H9 (cell line): ENCODE data around the gene PTMA. TPM values are rescaled to one million over a fixed set of nuclear protein-coding genes. Genes with fewer than 3 reads are reported as not detected.

ENCODE experiments used
- DNase-seq: peaks from one replicate; pipeline ENCODE4 v3.0.0-alpha.2; 2017
- H2AFZ ChIP-seq: one replicate; pipeline ENCODE4 v1.6.1; 2013; ENCODE audit warnings: mild to moderate bottlenecking, low read length, control low read depth, moderate library complexity
- H2AK5ac ChIP-seq: 2 replicates; pipeline ENCODE4 v1.6.1; 2013; ENCODE audit warnings: low read length, control low read depth, mixed read lengths; ENCODE audit not compliant: insufficient read length
- H2BK120ac ChIP-seq: one replicate; pipeline ENCODE4 v1.6.1; 2013; ENCODE audit warnings: low read depth, mild to moderate bottlenecking, low read length, control low read depth, inconsistent platforms; ENCODE audit not compliant: poor library complexity, severe bottlenecking
- H2BK12ac ChIP-seq: 2 replicates; pipeline ENCODE4 v1.6.1; 2013; ENCODE audit warnings: low read length, control low read depth, mixed read lengths, low read depth; ENCODE audit not compliant: insufficient read length
- H2BK15ac ChIP-seq: 2 replicates; pipeline ENCODE4 v1.6.1; 2013; ENCODE audit warnings: low read depth, low read length, control low read depth
- H2BK20ac ChIP-seq: one replicate; pipeline ENCODE4 v1.6.1; 2013; ENCODE audit warnings: low read depth, mild to moderate bottlenecking, low read length, control low read depth, inconsistent platforms; ENCODE audit not compliant: poor library complexity, severe bottlenecking
- H2BK5ac ChIP-seq: 2 replicates; pipeline ENCODE4 v1.6.1; 2013; ENCODE audit warnings: low read length, control low read depth, mixed read lengths; ENCODE audit not compliant: insufficient read length
- H3K14ac ChIP-seq: 2 replicates; pipeline ENCODE4 v1.6.1; 2013; ENCODE audit warnings: low read length, control low read depth; ENCODE audit not compliant: insufficient read depth
- H3K18ac ChIP-seq: 2 replicates; pipeline ENCODE4 v1.6.1; 2013; ENCODE audit warnings: low read depth, mild to moderate bottlenecking, mixed read lengths, low read length, control low read depth; ENCODE audit not compliant: insufficient read length
- H3K23ac ChIP-seq: 2 replicates; pipeline ENCODE4 v1.6.1; 2013; ENCODE audit warnings: low read length, control low read depth, mixed read lengths, low read depth; ENCODE audit not compliant: insufficient read length
- H3K23me2 ChIP-seq: 2 replicates; pipeline ENCODE4 v1.6.1; 2013; ENCODE audit warnings: low read depth, mild to moderate bottlenecking, mixed read lengths, low read length, control low read depth; ENCODE audit not compliant: insufficient read length, poor library complexity, severe bottlenecking
- H3K27ac ChIP-seq: 2 replicates; pipeline ENCODE4 v1.5.1; 2013; ENCODE audit warnings: low read length, control low read depth, mixed read lengths, low read depth; ENCODE audit not compliant: insufficient read length
- H3K27me3 ChIP-seq: 2 replicates; pipeline ENCODE4 v1.6.1; 2013; ENCODE audit warnings: low read length, control low read depth, inconsistent platforms; ENCODE audit not compliant: insufficient read depth
- H3K4ac ChIP-seq: 2 replicates; pipeline ENCODE4 v1.6.1; 2013; ENCODE audit warnings: low read depth, mild to moderate bottlenecking, control low read depth, inconsistent platforms, low read length, moderate library complexity
- H3K4me1 ChIP-seq: 2 replicates; pipeline ENCODE4 v1.6.1; 2013; ENCODE audit warnings: low read length, control low read depth, inconsistent platforms; ENCODE audit not compliant: insufficient read depth
- H3K4me2 ChIP-seq: 2 replicates; pipeline ENCODE4 v1.6.1; 2013; ENCODE audit warnings: low read length, control low read depth, mixed read lengths; ENCODE audit not compliant: insufficient read length, insufficient read depth
- H3K56ac ChIP-seq: 2 replicates; pipeline ENCODE4 v1.6.1; 2013; ENCODE audit warnings: low read depth, mild to moderate bottlenecking, mixed read lengths, low read length, control low read depth; ENCODE audit not compliant: insufficient read length
- H3K79me1 ChIP-seq: 2 replicates; pipeline ENCODE4 v1.6.1; 2013; ENCODE audit warnings: low read depth, mild to moderate bottlenecking, moderate library complexity, low read length, control low read depth, inconsistent platforms; ENCODE audit not compliant: insufficient read depth, poor library complexity, severe bottlenecking
- H3K79me2 ChIP-seq: 2 replicates; pipeline ENCODE4 v1.6.1; 2013; ENCODE audit warnings: low read length, control low read depth, inconsistent platforms; ENCODE audit not compliant: insufficient read depth
- H3K9ac ChIP-seq: 2 replicates; pipeline ENCODE4 v1.6.1; 2013; ENCODE audit warnings: low read length, control low read depth, mixed read lengths; ENCODE audit not compliant: insufficient read length; ENCODE audit errors: extremely low read depth
- H3K9me3 ChIP-seq: one replicate; pipeline ENCODE4 v1.6.1; 2013; ENCODE audit warnings: low read depth, low read length, inconsistent platforms; ENCODE audit not compliant: control insufficient read depth
- H3T11ph ChIP-seq: one replicate; pipeline ENCODE4 v1.6.1; 2013; ENCODE audit warnings: mild to moderate bottlenecking, low read length, control low read depth, inconsistent platforms
- H4K20me1 ChIP-seq: one replicate; pipeline ENCODE4 v1.6.1; 2013; ENCODE audit not compliant: control insufficient read depth, insufficient read length, insufficient read depth
- H4K5ac ChIP-seq: 2 replicates; pipeline ENCODE4 v1.6.1; 2013; ENCODE audit warnings: low read depth, mild to moderate bottlenecking, mixed read lengths, low read length, control low read depth; ENCODE audit not compliant: insufficient read length
- H4K8ac ChIP-seq: replicated peaks from 2 replicates; pipeline ENCODE4 v1.6.1; 2013; ENCODE audit warnings: low read length, control low read depth, mixed read lengths, low read depth; ENCODE audit not compliant: insufficient read length
- H4K91ac ChIP-seq: 2 replicates; pipeline ENCODE4 v1.6.1; 2013; ENCODE audit warnings: low read depth, mild to moderate bottlenecking, moderate library complexity, mixed read lengths, low read length, control low read depth; ENCODE audit not compliant: insufficient read length
- H3K27ac Mint-ChIP-seq, 3 experiments: 2 replicates in 2 of 3; 3 replicates in 1 of 3; pipeline ENCODE4 v1.8.0; 2020 to 2021; ENCODE audit warnings: mixed read lengths in 3 of 3, mild to moderate bottlenecking in 1 of 3, moderate library complexity in 1 of 3
- H3K27me3 Mint-ChIP-seq: 2 replicates; pipeline ENCODE4 v1.8.0; 2021; ENCODE audit warnings: low read depth, mild to moderate bottlenecking, moderate library complexity, mixed read lengths
- H3K36me3 Mint-ChIP-seq, 3 experiments: 2 replicates in 2 of 3; 3 replicates in 1 of 3; pipeline ENCODE4 v1.8.0; 2020 to 2021; ENCODE audit warnings: low read depth in 3 of 3, mixed read lengths in 3 of 3; ENCODE audit not compliant: insufficient read depth in 1 of 3
- H3K4me1 Mint-ChIP-seq, 2 experiments: 2 replicates each; pipeline ENCODE4 v1.8.0; 2020; ENCODE audit warnings: mixed read lengths in 2 of 2
- H3K4me3 Mint-ChIP-seq, 2 experiments: 2 replicates in 1 of 2; 3 replicates in 1 of 2; pipeline ENCODE4 v1.8.0; 2020 to 2021; ENCODE audit warnings: mild to moderate bottlenecking in 2 of 2, mixed read lengths in 2 of 2, moderate library complexity in 1 of 2
- H3K9me3 Mint-ChIP-seq, 2 experiments: 2 replicates in 1 of 2; 3 replicates in 1 of 2; pipeline ENCODE4 v1.8.0; 2020; ENCODE audit warnings: mild to moderate bottlenecking in 2 of 2, mixed read lengths in 2 of 2, moderate library complexity in 1 of 2
- CTCF ChIP-seq: fragments of 200-600 bp; sonication (generic); conservative IDR thresholded peaks from 3 replicates; pipeline ENCODE4 v1.8.0; 2021; ENCODE audit warnings: antibody characterized with exemption, mild to moderate bottlenecking
- WGBS: extraction: QIAGEN DNeasy Blood & Tissue Kit; methylation state at CpG from one replicate; pipeline ENCODE4 v1.1.7; 2013; ENCODE audit warnings: missing lambda C conversion rate, low lambda C conversion rate, mixed read lengths; ENCODE audit not compliant: insufficient read length; ENCODE audit errors: extremely low coverage; 5-methylcytosine and 5-hydroxymethylcytosine counted together
- total RNA-seq: library from RNA; stranded (reverse); gene quantifications from 2 replicates; pipeline ENCODE4 v1.2.1, GENCODE V29; 2021

Gene PTMA
- total RNA-seq, 1 experiment from 2014 or later = 1,963 TPM

- Histone ChIP-seq H3K4ac (no peak overlapping the region; the same call in 1 of the 2 replicates), H2BK15ac (no peak overlapping the region), H2BK20ac (no peak overlapping the region), H3K79me1 (no peaks in the 10 kb centered on the region), H3K14ac (peak overlapping the region; percentile 83), H3K56ac (no peak overlapping the region), H2BK12ac (no peak overlapping the region), H4K91ac (no peak overlapping the region), H3K27me3 (no peaks in the 10 kb centered on the region), H2AK5ac (no peak overlapping the region), H3K18ac (peak overlapping the region; percentile 69), H3K4me1 (peaks cover 4% of the 10 kb centered on the region; the same call in 1 of the 2 replicates), H3T11ph (no peak overlapping the region), H3K23me2 (no peaks in the 10 kb centered on the region), H2AFZ (no peak overlapping the region), H3K27ac (no peak overlapping the region), H3K9ac (peak overlapping the region; percentile 47), H4K20me1 (no peaks in the 10 kb centered on the region), H3K9me3 (no peaks in the 10 kb centered on the region), H4K5ac (no peak overlapping the region), H2BK120ac (peak overlapping the region; percentile 28), H3K4me2 (no peak overlapping the region), H3K79me2 (no peaks in the 10 kb centered on the region), H4K8ac (no peak overlapping the region), H2BK5ac (no peak overlapping the region), H3K23ac (no peak overlapping the region)
- Mint-ChIP-seq H3K27me3 (peaks cover 9% of the 10 kb centered on the region), H3K36me3 (peaks cover 0 to 7% (median 0%) of the 10 kb centered on the region in 3 experiments; a peak in 3 of 7 replicates), H3K4me1 (peaks cover 18 to 34% of the 10 kb centered on the region in 2 experiments), H3K27ac (peak overlapping the region in 2 of 3 experiments; percentile 50 to 90; a peak in 2 of 7 replicates), H3K9me3 (peaks cover 0 to 3% of the 10 kb centered on the region in 2 experiments; a peak in 2 of 5 replicates), H3K4me3 (peak overlapping the region; percentile 36 to 67; a peak in 4 of 5 replicates)
- no CpG with 5 or more reads among the region's 28 CpGs for WGBS
- TF ChIP-seq CTCF = no peak
- DNase-seq = no peak
Observed at GRCh38 chr2:231661422-231662027, 46.8 kb upstream of the PTMA start.
